ENCODE data around the gene EPB41L2. TPM values are rescaled to one million over a fixed set of nuclear protein-coding genes. Genes with fewer than 3 reads are reported as not detected.

The EPB41L2 gene
- total and polyA plus RNA-seq, 2 experiments from 2014 or later = 76.2 to 91.7 TPM

GRCh38 chr6:130843575-130844320 lies 219.3 kb downstream of the EPB41L2 start:
- Histone ChIP-seq H3K79me2 (replicated peaks; ENCODE audit: insufficient read depth) (no peaks in the 10 kb centered on the region), H3K36me3 (ENCODE audit: insufficient read depth) (no peaks in the 10 kb centered on the region), H2AFZ (no peak overlapping the region), H4K20me1 (replicated peaks; ENCODE audit: insufficient read depth) (no peaks in the 10 kb centered on the region), H3F3A (replicated peaks; ENCODE audit: low read depth) (no peaks in the 10 kb centered on the region), H3K9me2 (ENCODE audit: insufficient read depth) (no peaks in the 10 kb centered on the region), H3K4me1 (ENCODE audit: insufficient read depth) (peaks cover 37% of the 10 kb centered on the region), H3K4me2 (no peak overlapping the region), H3K4me3 (no peak overlapping the region), H3K27me3 (ENCODE audit: insufficient read depth) (no peaks in the 10 kb centered on the region), H3K27ac (ENCODE audit: low read depth) (no peak overlapping the region)
- peaks cover 6% of the 10 kb centered on the region for H3K27me3 Mint-ChIP-seq (ENCODE audit: insufficient read depth, low read depth, poor library complexity)
- TF ChIP-seq STAT1 (IDR thresholded peaks at IDR 0.05; ENCODE audit: unreplicated experiment) = no peak
- TF ChIP-seq, protein P1, sequence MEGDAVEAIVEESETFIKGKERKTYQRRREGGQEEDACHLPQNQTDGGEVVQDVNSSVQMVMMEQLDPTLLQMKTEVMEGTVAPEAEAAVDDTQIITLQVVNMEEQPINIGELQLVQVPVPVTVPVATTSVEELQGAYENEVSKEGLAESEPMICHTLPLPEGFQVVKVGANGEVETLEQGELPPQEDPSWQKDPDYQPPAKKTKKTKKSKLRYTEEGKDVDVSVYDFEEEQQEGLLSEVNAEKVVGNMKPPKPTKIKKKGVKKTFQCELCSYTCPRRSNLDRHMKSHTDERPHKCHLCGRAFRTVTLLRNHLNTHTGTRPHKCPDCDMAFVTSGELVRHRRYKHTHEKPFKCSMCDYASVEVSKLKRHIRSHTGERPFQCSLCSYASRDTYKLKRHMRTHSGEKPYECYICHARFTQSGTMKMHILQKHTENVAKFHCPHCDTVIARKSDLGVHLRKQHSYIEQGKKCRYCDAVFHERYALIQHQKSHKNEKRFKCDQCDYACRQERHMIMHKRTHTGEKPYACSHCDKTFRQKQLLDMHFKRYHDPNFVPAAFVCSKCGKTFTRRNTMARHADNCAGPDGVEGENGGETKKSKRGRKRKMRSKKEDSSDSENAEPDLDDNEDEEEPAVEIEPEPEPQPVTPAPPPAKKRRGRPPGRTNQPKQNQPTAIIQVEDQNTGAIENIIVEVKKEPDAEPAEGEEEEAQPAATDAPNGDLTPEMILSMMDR (conservative IDR thresholded peaks at IDR 0.05; ENCODE audit: low read depth in 2 of 2) = peak; percentile 80 to 84
- DNase-seq (ENCODE audit: low spot score) (peak; percentile 72), ATAC-seq (peak; percentile 84)
- H3K4me3 Mint-ChIP-seq = no peak overlapping the region
- H3K9me3 Mint-ChIP-seq = no peaks in the 10 kb centered on the region
- peak overlapping the region; percentile 45; the same call in 1 of the 2 replicates for H3K27ac Mint-ChIP-seq
- peaks cover 43% of the 10 kb centered on the region for H3K4me1 Mint-ChIP-seq
- H3K36me3 Mint-ChIP-seq (ENCODE audit: low read depth) = no peaks in the 10 kb centered on the region

GRCh38 chr6:130841128-130841728 lies 221.8 kb downstream of the EPB41L2 start:
- Histone ChIP-seq H3K36me3 (ENCODE audit: insufficient read depth) (no peaks in the 10 kb centered on the region), H3K4me2 (peak overlapping the region; percentile 1; the same call in 1 of the 2 replicates), H3K9me2 (ENCODE audit: insufficient read depth) (no peaks in the 10 kb centered on the region), H4K20me1 (replicated peaks; ENCODE audit: insufficient read depth) (no peaks in the 10 kb centered on the region), H3K4me3 (no peak overlapping the region), H2AFZ (no peak overlapping the region), H3K27me3 (ENCODE audit: insufficient read depth) (no peaks in the 10 kb centered on the region), H3K79me2 (replicated peaks; ENCODE audit: insufficient read depth) (no peaks in the 10 kb centered on the region), H3K4me1 (ENCODE audit: insufficient read depth) (peaks cover 44% of the 10 kb centered on the region), H3K27ac (ENCODE audit: low read depth) (peak overlapping the region; percentile 32; the same call in 1 of the 2 replicates), H3F3A (replicated peaks; ENCODE audit: low read depth) (no peaks in the 10 kb centered on the region)
- no peak for ATAC-seq
- Mint-ChIP-seq H3K27me3 (ENCODE audit: insufficient read depth, low read depth, poor library complexity) (peaks cover 6% of the 10 kb centered on the region), H3K4me3 (no peak overlapping the region), H3K4me1 (peaks cover 38% of the 10 kb centered on the region), H3K9me3 (no peaks in the 10 kb centered on the region), H3K36me3 (ENCODE audit: low read depth) (no peaks in the 10 kb centered on the region), H3K27ac (peak overlapping the region; percentile 83)
- no peak for TF ChIP-seq REST (IDR thresholded peaks at IDR 0.05; ENCODE audit: unreplicated experiment)
- no peak for DNase-seq (ENCODE audit: low spot score)

Data from GM23338 (cell line).